IPS-NIHi7 (cell line): ENCODE results near the gene RASAL2.
"Not testable (repeated sequence)": the region's sequence is repeated elsewhere in the genome, so short reads cannot be mapped to it uniquely, and the experiment has no call there.

Source experiments
- DNase-seq: peaks from one replicate; pipeline ENCODE4 v3.0.0; 2012; ENCODE audit warnings: mixed read lengths; ENCODE audit errors: extremely low spot score

The RASAL2 gene

DNA sequence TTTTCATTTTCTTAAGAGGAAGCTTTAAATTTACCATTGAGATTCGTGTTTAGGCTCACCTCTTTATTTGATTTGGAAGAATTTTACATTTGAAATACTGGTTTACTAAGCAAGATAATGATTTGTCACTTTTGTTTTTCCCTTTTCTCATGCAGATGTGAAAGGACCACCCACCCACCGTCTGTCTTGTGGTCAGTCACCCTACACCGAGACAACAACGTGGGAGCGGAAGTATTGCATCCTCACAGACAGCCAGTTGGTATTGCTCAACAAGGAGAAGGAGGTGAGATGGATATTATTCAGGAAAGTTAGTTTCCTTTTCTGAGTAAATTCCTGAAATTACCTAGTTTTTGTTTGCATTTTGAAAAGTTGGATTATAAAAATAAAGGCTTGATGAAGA, 189.5 kb downstream of the RASAL2 start:
- DNase-seq, result peak; percentile 73

DNA sequence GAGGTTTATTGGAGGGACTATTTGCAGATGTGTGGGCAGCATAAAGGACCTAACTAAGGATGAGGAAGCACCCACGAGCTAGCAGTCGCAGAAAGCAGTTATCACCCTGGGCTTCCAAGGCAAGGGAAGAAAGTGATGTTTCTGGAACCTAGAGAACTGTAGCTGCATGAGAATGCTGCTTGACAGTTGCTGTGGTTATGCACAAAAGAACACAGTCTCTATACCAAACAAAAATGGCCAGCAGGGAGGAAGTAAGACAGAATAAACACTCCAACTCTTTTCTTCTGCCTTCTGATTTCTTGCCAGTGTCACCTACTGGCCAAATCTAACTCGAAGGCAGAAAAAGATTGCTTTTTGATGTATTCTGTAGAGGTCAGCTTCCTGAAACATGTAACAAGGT, 190.2 kb downstream of the RASAL2 start:
- DNase-seq, result no peak

DNA sequence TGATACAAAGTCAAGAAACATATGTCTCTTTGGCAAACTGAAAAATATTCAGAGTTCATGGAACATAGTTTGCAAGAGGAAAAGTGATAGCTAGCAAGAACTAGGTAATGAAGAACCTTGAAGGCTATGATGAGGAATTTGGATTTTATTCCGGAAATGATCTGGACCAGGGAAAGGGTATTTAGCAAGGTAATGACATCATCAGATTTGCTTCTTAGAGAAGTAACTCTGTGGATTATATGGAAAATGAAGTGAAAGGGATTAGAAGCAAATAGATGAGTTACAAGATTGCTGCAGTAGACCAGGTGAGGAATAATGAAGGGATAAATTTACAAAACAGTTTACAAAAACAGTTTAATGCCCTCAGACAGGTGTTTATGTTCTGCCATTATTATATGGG, 197.3 kb downstream of the RASAL2 start:
- no peak for DNase-seq

DNA sequence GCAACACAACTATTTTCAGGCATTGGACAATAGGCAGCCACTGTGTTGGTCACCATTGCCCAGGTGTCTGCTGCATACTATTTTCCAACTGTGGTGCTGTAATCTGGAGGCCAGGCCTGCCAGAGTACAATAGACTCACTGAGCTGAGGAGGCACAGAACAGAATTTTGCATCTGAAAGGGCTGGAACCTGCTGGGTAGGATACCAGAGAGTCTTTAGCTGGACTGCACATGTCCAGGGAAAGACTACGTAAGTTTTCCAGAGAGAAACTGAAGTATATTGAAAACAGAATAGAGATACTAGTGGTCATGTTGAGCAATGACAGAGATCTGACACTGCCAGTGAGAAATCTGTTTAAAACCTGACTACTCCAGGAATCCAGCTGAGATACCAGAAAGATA, 200.8 kb downstream of the RASAL2 start:
- no peak for DNase-seq

DNA sequence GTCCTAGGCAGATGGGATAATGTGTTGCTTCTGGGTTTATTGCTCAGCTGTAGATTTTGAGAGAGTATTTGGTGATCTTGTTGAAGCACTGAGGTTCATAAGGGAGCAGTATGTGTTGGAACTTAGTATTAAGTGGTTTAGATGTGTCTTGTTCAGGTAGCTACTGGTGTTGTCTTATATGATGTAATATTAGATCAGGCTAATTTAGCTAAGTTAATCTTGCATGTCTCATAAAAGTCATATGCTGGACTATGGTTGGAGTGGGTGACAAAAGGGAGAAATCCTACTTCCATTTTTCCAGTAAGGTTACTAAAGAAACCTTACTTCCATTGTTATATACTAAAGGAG, 206.4 kb downstream of the RASAL2 start:
- DNase-seq, result no peak

DNA sequence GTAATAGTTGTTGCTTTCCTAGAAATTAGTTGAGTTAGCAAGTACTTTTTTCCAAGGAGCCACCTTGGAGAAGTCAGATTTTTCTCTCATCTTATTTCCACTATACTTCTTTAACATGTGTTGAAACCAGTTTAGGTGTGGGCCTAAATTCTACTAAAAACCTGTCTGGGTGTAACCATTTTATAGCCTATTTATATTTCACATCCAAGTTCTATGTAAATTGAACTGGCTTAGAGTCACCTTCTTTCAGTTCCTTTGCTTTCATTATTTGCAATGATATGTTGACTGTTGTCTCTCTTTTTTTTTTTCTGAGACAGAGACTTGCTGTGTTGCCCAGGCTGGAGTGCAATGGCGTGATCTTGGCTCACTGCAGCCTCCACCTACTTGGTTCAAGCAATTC, 207.2 kb downstream of the RASAL2 start:
- no peak for DNase-seq

DNA sequence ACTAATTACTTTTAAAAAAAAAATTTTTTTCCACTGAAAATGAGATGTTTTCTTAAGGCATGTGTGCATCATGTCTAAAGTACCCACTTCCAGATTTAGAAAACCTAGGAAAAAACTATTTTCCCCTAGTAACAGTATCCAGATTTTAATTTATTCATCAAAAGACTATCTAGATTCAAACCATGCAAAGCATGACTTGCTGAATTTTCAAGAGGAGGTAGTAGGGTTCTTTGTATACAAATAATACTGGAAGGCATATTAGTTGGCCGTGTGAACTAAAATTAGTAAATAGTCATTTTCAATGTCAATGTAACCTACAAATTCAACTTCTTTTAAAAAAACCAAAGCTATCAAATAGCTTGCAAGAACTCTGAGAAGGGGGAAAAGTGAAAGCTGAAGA, 213.4 kb downstream of the RASAL2 start:
- DNase-seq, result no peak

DNA sequence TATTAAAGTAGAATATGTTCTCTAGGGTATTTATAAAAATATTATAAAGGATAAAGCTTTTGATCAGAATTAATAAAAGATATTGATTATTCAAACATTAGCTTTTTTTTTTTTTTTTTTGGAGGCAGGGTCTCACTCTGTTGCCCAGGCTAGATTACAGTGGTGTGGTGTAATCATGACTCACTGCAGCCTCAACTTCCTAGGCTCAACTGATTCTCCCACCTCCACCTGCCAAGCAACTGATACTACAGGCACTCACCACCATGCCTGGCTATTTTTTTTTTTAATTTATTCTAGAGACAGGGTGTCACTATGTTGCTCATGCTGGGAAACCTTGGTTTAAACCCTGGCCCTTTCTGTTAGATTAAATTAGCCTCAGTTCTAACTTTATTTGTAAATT, 214.5 kb downstream of the RASAL2 start:
- DNase-seq, result no peak

DNA sequence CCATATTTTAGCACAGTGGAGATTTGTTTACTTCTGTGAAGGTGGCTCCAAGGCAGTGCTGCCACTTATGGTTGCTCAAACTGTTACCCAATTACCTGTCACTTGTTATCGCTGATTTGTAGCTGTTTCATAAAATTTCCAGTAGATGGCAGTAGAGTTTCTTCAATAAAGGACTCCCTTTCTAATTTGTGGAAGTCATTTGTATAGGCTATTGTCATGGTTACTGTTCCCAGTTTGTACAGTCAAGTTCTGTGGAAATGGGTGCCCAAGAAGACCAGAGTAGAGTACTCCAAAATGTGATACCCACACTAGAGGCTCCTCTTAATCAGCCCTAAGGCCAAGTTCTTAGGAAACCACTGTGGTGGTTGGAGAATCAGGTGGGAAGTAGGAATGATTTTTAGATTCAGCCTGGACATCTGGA, 216.8 kb downstream of the RASAL2 start:
- DNase-seq, result peak; percentile 63

DNA sequence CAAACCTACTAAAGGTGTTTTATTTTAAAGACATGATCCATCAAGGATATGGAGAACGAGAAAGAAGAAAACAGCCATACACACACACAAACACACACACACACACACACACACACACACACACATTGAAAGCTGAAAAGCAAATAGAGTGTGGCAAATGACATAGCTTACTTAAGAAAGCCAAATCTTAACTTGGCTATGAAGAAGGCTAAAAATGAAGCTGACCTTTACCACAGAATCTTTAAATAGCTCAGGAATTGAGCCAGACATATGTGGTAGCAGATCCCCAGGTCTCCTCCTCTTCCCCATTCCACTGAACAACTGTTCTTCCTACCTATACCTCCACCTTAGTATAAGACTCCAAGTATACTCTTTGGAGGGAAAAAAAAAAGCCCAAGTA, 217.3 kb downstream of the RASAL2 start:
- DNase-seq, result no peak

DNA sequence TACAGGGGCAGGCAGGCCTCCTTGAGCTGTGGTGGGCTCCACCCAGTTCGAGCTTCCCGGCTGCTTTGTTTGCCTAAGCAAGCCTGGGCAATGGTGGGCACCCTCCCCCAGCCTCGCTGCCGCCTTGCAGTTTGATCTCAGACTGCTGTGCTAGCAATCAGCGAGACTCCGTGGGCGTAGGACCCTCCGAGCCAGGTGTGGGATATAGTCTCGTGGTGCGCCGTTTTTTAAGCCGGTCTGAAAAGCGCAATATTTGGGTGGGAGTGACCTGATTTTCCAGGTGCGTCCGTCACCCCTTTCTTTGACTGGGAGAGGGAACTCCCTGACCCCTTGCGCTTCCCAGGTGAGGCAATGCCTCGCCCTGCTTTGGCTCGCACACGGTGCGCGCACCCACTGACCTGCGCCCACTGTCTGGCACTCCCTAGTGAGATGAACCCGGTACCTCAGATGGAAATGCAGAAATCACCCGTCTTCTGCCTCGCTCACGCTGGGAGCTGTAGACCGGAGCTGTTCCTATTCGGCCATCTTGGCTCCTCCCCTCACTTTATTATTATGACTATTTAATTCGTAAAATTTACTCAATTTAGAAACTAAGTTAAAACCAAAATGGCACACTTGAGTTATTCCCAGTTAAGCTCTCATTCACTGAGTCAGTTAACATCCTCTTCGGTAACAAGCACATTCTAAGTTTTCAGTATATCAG, 226.5 kb downstream of the RASAL2 start:
- not testable (repeated sequence) for DNase-seq

DNA sequence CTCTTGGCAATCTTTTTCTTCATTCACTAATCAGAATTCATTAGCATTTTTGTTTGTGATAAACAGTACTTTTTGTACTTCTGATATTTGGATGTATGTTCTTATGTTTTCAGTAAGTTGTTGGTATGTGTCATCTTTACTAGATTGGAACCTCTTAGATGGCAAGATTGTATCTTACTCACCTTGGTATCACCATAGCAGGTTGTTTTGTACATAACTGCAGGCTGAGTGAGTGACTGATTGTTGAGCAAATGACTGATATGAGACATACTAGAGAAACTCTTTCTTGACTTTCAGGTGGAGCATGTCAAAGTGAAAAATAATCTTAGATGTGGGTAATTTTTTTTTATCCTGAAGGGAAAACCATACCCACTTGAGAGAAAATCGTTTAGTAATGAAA, 229.2 kb downstream of the RASAL2 start:
- no peak for DNase-seq

DNA sequence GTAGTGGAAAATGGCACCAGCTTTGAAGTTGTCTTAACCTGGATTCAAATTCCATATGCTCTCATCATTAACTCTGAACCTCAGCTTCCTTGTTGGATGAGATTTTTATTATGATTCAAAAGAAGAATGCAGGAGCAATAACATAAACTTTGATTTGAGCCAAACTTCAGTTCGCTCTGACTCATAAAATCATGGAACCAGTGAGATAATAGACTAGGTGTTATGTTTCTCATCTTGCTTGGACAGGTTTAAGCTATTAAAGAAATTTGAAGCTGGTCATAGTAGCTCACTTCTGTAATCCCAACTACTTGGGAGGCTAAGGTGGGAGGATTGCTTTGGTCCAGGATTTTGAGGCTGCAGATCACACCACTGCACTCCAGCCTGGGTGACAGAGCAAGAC, 230.1 kb downstream of the RASAL2 start:
- DNase-seq, result no peak

DNA sequence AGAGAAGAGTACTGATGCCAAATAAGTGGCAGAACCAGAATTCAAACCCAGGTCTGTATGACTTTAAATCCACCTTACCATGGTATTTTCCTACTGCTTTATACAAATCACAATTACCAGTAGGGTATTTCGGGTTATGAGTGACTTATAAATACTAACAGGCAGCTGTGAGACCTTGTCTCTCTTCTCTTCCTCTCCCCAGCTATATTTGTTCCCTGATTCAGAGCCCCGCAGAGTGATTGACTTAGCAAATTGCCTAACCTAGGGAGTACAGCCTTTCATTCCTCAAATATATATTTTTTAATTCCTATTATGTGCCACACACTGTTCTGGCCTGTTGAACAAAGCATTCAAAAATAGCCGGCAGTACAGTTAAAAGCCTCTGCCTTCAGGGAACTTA, 234.8 kb downstream of the RASAL2 start:
- DNase-seq, result no peak

DNA sequence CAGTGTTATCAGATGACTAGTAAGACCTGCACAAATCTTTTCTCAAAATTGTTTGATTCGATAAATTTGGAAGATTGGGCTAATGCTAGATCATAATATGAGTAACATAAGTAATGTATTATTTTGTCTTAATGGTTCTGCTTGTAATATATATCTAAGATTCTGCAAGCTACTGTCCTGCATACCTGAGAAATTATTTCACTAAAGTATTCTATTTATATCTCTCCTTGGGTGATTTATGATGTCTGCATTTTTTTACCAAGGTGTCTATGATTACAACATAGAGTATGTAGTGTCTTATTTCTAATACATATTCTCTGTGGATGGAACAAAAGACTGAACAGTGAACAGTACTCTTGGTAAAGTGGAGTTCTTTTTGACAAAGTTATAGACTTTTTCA, 236.2 kb downstream of the RASAL2 start:
- DNase-seq, result no peak

DNA sequence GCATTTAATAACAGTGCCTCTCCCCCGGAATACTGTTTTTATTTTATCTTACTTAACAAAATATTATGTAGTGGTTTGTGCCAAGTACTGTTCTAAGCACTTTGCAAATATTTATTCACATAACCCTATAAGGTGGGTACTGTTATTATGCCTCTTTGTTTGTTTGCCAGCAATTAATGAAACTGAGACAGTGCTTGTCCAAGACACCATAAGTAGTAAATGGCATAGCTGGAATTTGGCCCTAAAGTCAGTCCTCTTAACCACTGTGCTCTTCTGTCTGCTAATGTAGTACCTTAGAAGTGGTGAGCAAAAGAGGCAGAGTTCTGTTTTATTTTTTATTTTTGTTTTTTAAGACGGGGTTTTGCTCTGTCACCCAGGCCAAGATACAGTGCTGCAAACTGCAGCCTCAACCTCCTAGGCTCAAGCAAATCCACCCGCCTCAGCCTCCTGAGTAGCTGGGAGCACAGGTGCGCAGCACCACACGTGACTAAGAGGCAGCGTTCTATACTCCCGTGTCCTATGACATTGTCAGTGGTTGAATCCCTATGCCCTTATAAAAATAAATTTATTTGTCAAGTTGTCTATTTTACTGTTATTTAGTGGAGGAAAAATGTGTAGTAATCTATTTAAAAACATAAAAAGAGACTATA, 237.1 kb downstream of the RASAL2 start:
- no peak for DNase-seq

DNA sequence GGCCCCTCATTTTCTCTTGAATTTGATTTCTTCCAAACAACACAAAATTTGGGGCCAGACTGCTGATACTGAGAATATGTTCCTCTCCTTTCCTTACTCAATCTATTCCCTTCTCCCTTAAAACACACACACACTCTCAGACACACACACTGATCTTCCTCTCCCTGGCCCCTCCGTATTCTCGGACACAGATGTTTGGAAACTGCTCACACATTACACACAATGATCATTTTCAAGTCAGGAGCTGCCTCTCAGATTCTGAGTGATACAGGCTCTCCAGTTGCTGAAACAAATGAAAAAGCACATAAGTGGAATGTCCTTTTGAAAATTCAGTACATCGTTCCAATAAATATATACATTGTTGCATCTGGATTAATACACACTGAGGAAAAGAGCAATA, 241.5 kb downstream of the RASAL2 start:
- DNase-seq, result no peak

DNA sequence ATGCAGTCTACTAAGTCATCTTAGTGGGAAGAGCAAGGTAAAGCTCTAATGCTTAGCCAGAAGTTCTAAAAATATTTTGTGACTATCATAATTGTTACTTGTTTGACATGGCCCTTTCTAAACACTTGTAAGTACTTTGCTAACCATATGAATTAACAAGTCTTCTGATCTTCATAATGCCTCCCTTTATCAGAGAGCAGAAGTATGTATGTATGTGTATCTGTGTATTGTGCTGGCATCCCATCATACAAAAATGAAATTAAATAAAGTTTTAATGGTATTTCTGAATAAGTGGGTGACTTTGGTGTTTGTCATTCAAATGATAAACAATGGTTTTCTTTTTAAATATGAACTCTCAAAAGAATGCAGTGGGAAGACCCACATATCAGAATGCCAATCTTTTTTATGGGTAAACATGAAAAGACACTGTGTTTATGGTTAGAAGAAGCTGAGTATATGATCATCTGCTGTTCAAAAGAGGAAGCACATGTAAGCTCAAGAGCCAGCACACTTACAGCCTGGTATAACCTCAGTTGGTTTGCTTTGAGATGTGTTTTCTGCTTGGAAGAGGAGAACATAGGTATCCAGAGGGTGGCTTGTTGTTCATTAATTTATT, 243.3 kb downstream of the RASAL2 start:
- DNase-seq, result no peak

DNA sequence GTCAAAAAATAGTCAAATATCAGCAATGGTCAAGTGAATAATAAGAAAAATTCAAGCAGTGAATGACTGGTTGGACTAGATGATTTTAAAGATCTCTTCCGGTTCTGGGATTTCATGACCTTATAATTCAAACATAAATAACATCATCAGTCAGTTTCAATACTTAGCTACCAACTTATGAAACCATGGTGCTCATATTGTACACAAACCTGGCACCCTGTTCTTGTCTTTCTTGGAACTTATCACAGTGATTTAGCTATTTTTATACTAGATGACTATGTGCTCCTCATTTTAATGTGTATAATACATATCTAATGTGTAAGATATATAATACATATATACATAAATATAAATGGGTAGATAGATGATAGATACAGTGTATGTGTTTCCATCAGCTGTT, 245.9 kb downstream of the RASAL2 start:
- no peak for DNase-seq

DNA sequence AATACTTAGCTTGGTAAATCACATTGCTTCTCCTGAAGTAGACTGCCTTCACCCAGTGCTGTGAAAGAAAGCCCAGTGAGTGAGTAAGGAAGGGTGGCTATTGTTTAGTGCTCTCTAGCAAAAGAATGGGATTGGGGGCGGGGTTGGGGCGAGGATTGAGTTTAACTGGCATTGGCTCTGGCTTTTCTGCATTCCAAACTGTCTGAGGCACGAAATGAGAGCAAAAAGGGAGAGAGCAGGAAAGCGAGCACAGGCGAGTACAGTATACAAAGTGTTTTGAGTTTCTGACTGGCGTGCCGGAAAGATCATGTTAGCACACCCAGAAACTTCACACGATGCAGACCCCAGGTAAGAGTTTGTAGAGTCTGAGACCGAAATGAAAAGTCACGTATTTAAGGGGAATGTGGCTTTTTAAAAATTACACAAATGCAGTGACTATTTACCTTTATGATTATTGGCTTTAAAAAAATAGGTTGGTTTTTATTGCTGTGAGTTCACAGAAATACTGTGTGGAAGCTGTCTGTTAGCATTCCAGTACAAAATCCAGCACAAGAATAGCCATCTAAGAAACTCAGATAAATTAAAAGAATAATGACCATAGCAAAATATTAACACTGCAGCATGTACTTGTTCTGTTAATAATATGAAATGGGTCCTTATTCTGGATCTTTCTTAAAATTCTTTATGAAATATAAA, 247.5 kb downstream of the RASAL2 start:
- peak; percentile 85 for DNase-seq

DNA sequence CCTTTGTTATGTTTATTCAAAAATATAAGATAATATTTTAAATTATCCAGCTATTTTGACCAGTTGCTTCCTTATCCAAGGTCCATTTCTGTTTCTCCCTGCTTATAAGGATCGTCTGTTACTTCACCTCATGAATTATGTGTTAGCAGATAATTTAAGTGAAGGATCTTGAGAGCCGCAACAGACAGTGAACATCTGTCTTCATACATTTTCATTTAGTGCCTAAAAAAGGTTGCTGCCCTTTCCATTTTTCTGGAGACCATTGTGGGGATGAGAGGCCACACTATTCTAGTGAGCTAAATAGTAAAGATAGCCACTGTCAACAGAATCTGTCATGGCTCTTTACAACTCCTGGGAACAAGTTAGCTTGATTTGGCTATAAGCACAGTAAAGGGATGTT, 248.8 kb downstream of the RASAL2 start:
- no peak for DNase-seq

DNA sequence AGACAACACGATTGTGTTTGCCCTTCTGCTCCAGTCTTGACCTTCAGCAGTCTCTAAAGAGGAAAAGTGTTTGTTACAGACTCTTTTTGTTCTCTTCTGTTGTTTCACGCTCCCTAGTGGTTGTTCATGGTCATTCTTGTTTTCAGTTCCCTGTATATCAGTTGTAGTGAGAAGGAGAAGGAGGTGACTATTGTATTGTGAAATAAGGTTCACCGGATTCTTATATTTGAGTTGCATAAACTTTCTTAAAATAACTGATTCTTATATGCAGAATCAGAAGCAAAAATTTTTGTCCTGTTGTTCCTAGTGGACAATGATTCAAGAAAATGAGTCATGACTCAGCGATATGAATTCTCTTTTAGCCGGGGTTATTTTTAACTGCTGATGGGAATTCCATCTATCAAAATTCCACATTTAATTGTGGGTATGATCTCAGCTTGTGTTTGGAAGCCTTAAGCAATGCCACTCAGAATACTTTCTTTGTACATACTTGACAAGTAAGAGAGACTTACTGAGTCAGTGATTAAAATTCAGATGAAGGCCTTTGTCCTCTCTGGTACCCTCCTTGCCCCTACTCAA, 250.7 kb downstream of the RASAL2 start:
- DNase-seq, result peak; percentile 15

DNA sequence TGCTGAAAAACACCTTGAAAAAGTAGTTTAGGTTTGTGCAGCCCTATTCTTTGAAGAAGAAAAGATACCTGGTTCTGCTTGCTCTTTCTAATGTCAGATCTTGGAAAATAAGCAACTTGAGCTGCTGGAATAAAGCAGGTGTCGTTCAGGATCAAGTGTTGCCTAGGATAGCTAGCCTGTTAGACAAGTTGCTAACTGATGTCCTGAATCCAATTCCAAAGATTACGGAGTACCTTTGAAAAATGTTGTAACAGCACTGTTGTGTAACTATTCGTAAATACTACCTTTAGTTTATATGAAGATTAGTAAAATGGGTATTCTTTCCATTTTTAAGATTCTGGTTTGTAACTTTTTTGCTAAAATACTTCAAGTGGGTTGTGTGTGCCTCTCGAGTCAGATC, 251.3 kb downstream of the RASAL2 start:
- DNase-seq, result no peak
